Endothelial cell of umbilical vein (primary cell): ENCODE data around the gene CYB5A. TPM values are rescaled to one million over a fixed set of nuclear protein-coding genes. Genes with fewer than 3 reads are reported as not detected.

Experiments used
- BruUV-seq: library from RNA; stranded (reverse); fragments of 400-500 nt; replicated peaks from 2 replicates; lab custom pipeline; 2021; lab: Mats Ljungman, UMichigan
- CTCF ChIA-PET: fragments of 300-600, 350-600 bp; sonication (Branson Sonifier 250); formaldehyde crosslinking; loops from one replicate; lab custom pipeline; 2021; ENCODE audit warnings: antibody characterized with exemption, inconsistent platforms; lab: Charles Lee
- POLR2A ChIA-PET: fragments of 300-600, 350-600 bp; sonication (Branson Sonifier 250); formaldehyde crosslinking; loops from one replicate; lab custom pipeline; 2021; ENCODE audit warnings: antibody characterized with exemption, inconsistent platforms; lab: Charles Lee
- DNase-seq: peaks from one replicate; pipeline ENCODE4 v3.0.0-alpha.2; 2011; ENCODE audit warnings: low read depth, low spot score
- FAIRE-seq: peaks from 2 replicates; lab custom pipeline; 2011; peaks lifted over from hg19 to GRCh38; lab: Jason Lieb, UNC
- H2AFZ ChIP-seq: 2 replicates; pipeline ENCODE4 v1.6.0; 2012; ENCODE audit warnings: low read depth, low read length, control low read depth, inconsistent platforms
- H3K27ac ChIP-seq: 2 replicates; pipeline ENCODE4 v1.5.1; 2011; ENCODE audit warnings: low read depth, mild to moderate bottlenecking, control low read depth, low read length, moderate library complexity; ENCODE audit not compliant: insufficient read depth
- H3K27me3 ChIP-seq, 2 experiments: 2 replicates each; pipeline versions ENCODE4 v1.6.0 to v1.6.1; 2011; ENCODE audit warnings: low read length in 2 of 2, mixed read lengths in 1 of 2; ENCODE audit not compliant: control insufficient read depth in 2 of 2, insufficient read depth in 2 of 2
- H3K36me3 ChIP-seq, 2 experiments: 2 replicates in 1 of 2; 3 replicates in 1 of 2; pipeline ENCODE4 v1.5.1; 2011; ENCODE audit warnings: low read length in 2 of 2, mild to moderate bottlenecking in 1 of 2, moderate library complexity in 1 of 2; ENCODE audit not compliant: control insufficient read depth in 2 of 2, insufficient read depth in 2 of 2; ENCODE audit errors: extremely low read depth in 1 of 2
- H3K4me1 ChIP-seq: 3 replicates; pipeline ENCODE4 v1.5.1; 2011; ENCODE audit warnings: mild to moderate bottlenecking, low read length; ENCODE audit not compliant: control insufficient read depth, insufficient read depth; ENCODE audit errors: extremely low read depth
- H3K4me2 ChIP-seq: 2 replicates; pipeline ENCODE4 v1.6.1; 2011; ENCODE audit warnings: low read length, control low read depth, mixed read lengths; ENCODE audit not compliant: insufficient read depth
- H3K4me3 ChIP-seq, 3 experiments: fragments of 200-600 bp in 1 of 3; sonication (generic), shearing (Covaris generic) in 1 of 3; replicated peaks in 1 of 3; 2 replicates each; pipeline ENCODE4 v1.5.1; 2011 to 2016; ENCODE audit warnings: control low read depth in 3 of 3, low read length in 3 of 3, mild to moderate bottlenecking in 2 of 3, inconsistent platforms in 1 of 3, low read depth in 1 of 3, moderate library complexity in 1 of 3; ENCODE audit not compliant: insufficient read depth in 1 of 3
- H3K79me2 ChIP-seq: 2 replicates; pipeline ENCODE4 v1.6.0; 2012; ENCODE audit warnings: low read length, inconsistent platforms; ENCODE audit not compliant: control insufficient read depth, insufficient read depth
- H3K9ac ChIP-seq: replicated peaks from 2 replicates; pipeline ENCODE3; 2011; ENCODE audit warnings: low read length, control low read depth; ENCODE audit not compliant: insufficient read depth; ENCODE audit errors: extremely low read depth
- H3K9me1 ChIP-seq: replicated peaks from 3 replicates; pipeline ENCODE4 v1.6.0; 2011; ENCODE audit warnings: mild to moderate bottlenecking, low read length; ENCODE audit not compliant: control insufficient read depth, insufficient read depth; ENCODE audit errors: extremely low read depth
- H3K9me3 ChIP-seq: replicated peaks from 2 replicates; pipeline ENCODE4 v1.5.1; 2012; ENCODE audit warnings: low read length, inconsistent platforms; ENCODE audit not compliant: control insufficient read depth, insufficient read depth
- H4K20me1 ChIP-seq: replicated peaks from 2 replicates; pipeline ENCODE3; 2011; ENCODE audit warnings: mild to moderate bottlenecking, low read length; ENCODE audit not compliant: control insufficient read depth, insufficient read depth; ENCODE audit errors: extremely low read depth
- CTCF ChIP-seq, 2 donors: IDR thresholded peaks; 1 replicate in 1 of 2; 2 replicates in 1 of 2; pipeline ENCODE4 v1.5.1; 2011; ENCODE audit warnings: low read length in 2 of 2, mild to moderate bottlenecking in 2 of 2, moderate library complexity in 2 of 2, control low read depth in 1 of 2, inconsistent platforms in 1 of 2, low read depth in 1 of 2; ENCODE audit not compliant: insufficient read depth in 1 of 2; ENCODE audit errors: extremely low read depth in 1 of 2
- EZH2 ChIP-seq: IDR thresholded peaks from 2 replicates; pipeline ENCODE4 v1.6.1; 2012; ENCODE audit warnings: borderline replicate concordance, low read depth, mild to moderate bottlenecking, moderate library complexity, low read length, inconsistent platforms; ENCODE audit not compliant: severe bottlenecking
- FOS ChIP-seq: IDR thresholded peaks from 2 replicates; pipeline ENCODE4 v1.6.1; 2011; ENCODE audit warnings: mild to moderate bottlenecking, low read length, moderate library complexity, borderline replicate concordance; ENCODE audit not compliant: insufficient read depth
- GATA2 ChIP-seq: IDR thresholded peaks from 2 replicates; pipeline ENCODE4 v1.7.0; 2011; ENCODE audit warnings: low read depth, mild to moderate bottlenecking, moderate library complexity, mixed read lengths, low read length; ENCODE audit not compliant: insufficient read length, insufficient read depth
- JUN ChIP-seq: IDR thresholded peaks from 2 replicates; pipeline ENCODE4 v1.6.1; 2011; ENCODE audit warnings: borderline replicate concordance, low read depth; ENCODE audit not compliant: insufficient read length, insufficient read depth
- MAX ChIP-seq: IDR thresholded peaks from 2 replicates; pipeline ENCODE4 v1.6.1; 2011; ENCODE audit not compliant: insufficient read depth, insufficient read length
- MYC ChIP-seq: IDR thresholded peaks from one replicate; pipeline ENCODE4 v1.6.1; 2011; ENCODE audit warnings: mild to moderate bottlenecking, low read depth, low read length
- POLR2A ChIP-seq: IDR thresholded peaks from 2 replicates; pipeline ENCODE4 v1.6.1; 2012; ENCODE audit warnings: low read depth, mild to moderate bottlenecking, control low read depth, low read length
- POLR2AphosphoS5 ChIP-seq: IDR thresholded peaks from 2 replicates; pipeline ENCODE4 v1.6.1; 2012; ENCODE audit warnings: low read depth, mild to moderate bottlenecking, control low read depth, low read length, moderate library complexity; ENCODE audit not compliant: insufficient read depth
- dilution Hi-C: fragments of 300-500 bp; cut with MboI; formaldehyde crosslinking; loops from one replicate; pipeline ENCODE4 v1.15.0; 2019; ENCODE audit warnings: low sequenced_read_pairs; ENCODE audit not compliant: extremely low pct_ligation_motif_present
- intact Hi-C: fragments of 100-400 bp; cut with micrococcal nuclease; formaldehyde crosslinking; loops from one replicate; pipeline ENCODE4 v1.10.0; 2022
- polyA plus RNA-seq, 4 experiments: library from polyadenylated mRNA; depleted of rRNA in 3 of 4; stranded (reverse) in 3 of 4; unstranded in 1 of 4; fragments of >200 nt; gene quantifications; 2 replicates each; pipeline versions ENCODE4 v1.2.1 to v1.2.3, GENCODE V29; 2011 to 2012; ENCODE audit warnings: missing spikeins in 1 of 4
- total RNA-seq: library from RNA; stranded (reverse); gene quantifications from 2 replicates; pipeline ENCODE4 v1.2.3, GENCODE V29; 2021

CYB5A gene
- total and polyA plus RNA-seq, 2 donors (not counting 3 experiments of a cell fraction or from before 2014, with no cell fraction given), result 24.9 to 74.0 TPM

GRCh38 chr18:74274700-74275099 is 17.1 kb downstream of the CYB5A start:
- Histone ChIP-seq H3K27ac (no peak overlapping the region), H3K4me3 (no peak overlapping the region), H3K9me1 (no peaks in the 10 kb centered on the region), H3K27me3 (no peaks in the 10 kb centered on the region), H3K9ac (no peak overlapping the region), H3K36me3 (no peaks in the 10 kb centered on the region), H3K79me2 (no peaks in the 10 kb centered on the region), H4K20me1 (no peaks in the 10 kb centered on the region), H2AFZ (no peak overlapping the region), H3K4me2 (no peak overlapping the region), H3K9me3 (no peaks in the 10 kb centered on the region), H3K4me1 (no peaks in the 10 kb centered on the region)
- ChIA-PET POLR2A (no interaction called here), CTCF (interaction anchor here (1.1 to 1.8 kb wide), 5 partner anchors 9 to 68 kb away, joined by 3 to 7 read pairs (median 5); no protein-coding TSS in a partner anchor)
- FAIRE-seq, result no peak
- dilution Hi-C loops, result no loop called here
- no peak for DNase-seq
- intact Hi-C loops, result no loop called here
- no peak for TF ChIP-seq JUN
- TF ChIP-seq FOS, result no peak
- no peak for TF ChIP-seq EZH2
- no peak for TF ChIP-seq GATA2
- no peak for TF ChIP-seq CTCF (IDR thresholded peaks at IDR 0.05; ENCODE audit: extremely low read depth in 1 of 2, insufficient read depth in 1 of 2, low read depth in 1 of 2, low read length in 2 of 2)
- TF ChIP-seq MAX, result no peak
- no peak for TF ChIP-seq MYC
- TF ChIP-seq POLR2A, result no peak
- TF ChIP-seq POLR2AphosphoS5, result no peak
- BruUV-seq, result no TSS peak
